DOHH2 (cell line): ENCODE measurements around the gene SCAF1.

Experiments
- CTCF ChIP-seq: fragments of 200-600 bp; sonication (generic); IDR thresholded peaks from one replicate; pipeline ENCODE4 v1.5.1; 2014; ENCODE audit warnings: antibody characterized with exemption, mild to moderate bottlenecking, low read depth, low read length; ENCODE audit not compliant: poor library complexity, severe bottlenecking
- EZH2phosphoT487 ChIP-seq: fragments of 200-600 bp; sonication (generic); IDR thresholded peaks from 2 replicates; pipeline ENCODE4 v1.6.1; 2017; ENCODE audit warnings: borderline replicate concordance, mild to moderate bottlenecking, antibody characterized with exemption, low read length, moderate library complexity, mixed read lengths

- TF ChIP-seq CTCF (no peak), EZH2phosphoT487 (no peak)
Observed at GRCh38 chr19:49688531-49689132, 46.6 kb downstream of the SCAF1 start.
